ENCODE results near the gene CSNK1A1. TPM values are rescaled to one million over a fixed set of nuclear protein-coding genes. Genes with fewer than 3 reads are reported as not detected.

Gene CSNK1A1
- total and polyA plus RNA-seq, 2 of the 4 experiments (the other 2 are of a cell fraction): 140 to 419 TPM

DNA sequence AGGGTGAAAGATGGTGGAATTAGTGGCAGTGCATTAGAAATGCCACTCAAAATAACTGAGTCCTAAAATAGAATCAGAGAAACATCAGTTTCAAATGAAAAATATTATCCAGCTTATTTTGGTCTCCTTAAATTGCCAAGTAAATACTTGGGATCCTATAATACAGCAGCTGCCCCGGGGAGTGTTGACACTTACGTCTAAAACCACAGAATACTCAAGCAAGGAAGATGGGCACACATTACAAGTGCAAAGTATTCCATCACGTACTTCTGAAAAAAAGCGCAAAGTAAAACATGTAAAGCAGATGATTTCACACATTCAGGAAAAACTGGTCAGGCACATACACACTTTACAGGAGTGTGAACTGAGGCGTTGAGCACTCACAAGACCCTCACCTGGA, 27.7 kb upstream of the CSNK1A1 start:
- Histone ChIP-seq H3K9me1 (ENCODE audit: insufficient read depth, low read length) (peaks cover 4% of the 10 kb centered on the region), H3K4me2 (ENCODE audit: low read depth, low read length) (no peak overlapping the region), H4K20me1 (ENCODE audit: insufficient read depth, low read length) (no peaks in the 10 kb centered on the region), H3K9ac (ENCODE audit: low read depth, low read length) (no peak overlapping the region), H4K5ac (ENCODE audit: low read depth, low read length) (no peak overlapping the region), H3K4me1 (ENCODE audit: control insufficient read depth, insufficient read depth, low read length) (peaks cover 8% of the 10 kb centered on the region), H4K8ac (ENCODE audit: low read depth in 2 of 2, low read length in 2 of 2) (no peak overlapping the region), H2BK15ac (ENCODE audit: low read depth, low read length) (no peak overlapping the region), H3K4ac (ENCODE audit: low read depth, low read length) (no peak overlapping the region), H2BK5ac (ENCODE audit: low read depth, low read length, poor library complexity, severe bottlenecking) (no peak overlapping the region), H3K18ac (ENCODE audit: low read depth, low read length) (no peak overlapping the region), H2AK9ac (replicated peaks; ENCODE audit: low read depth, low read length, poor library complexity) (no peak overlapping the region), H2AFZ (replicated peaks; ENCODE audit: low read length, poor library complexity) (no peak overlapping the region), H2BK120ac (ENCODE audit: low read depth, low read length) (no peak overlapping the region), H2BK20ac (ENCODE audit: low read depth, low read length) (no peak overlapping the region), H3K36me3 (ENCODE audit: control insufficient read depth, insufficient read depth, low read length) (no peaks in the 10 kb centered on the region), H4K91ac (ENCODE audit: insufficient read depth, low read depth, low read length) (no peak overlapping the region), H2AK5ac (ENCODE audit: low read depth, low read length) (no peak overlapping the region), H3K14ac (replicated peaks; ENCODE audit: low read depth, low read length) (no peak overlapping the region), H3K4me3 (ENCODE audit: insufficient read depth, low read depth, low read length) (no peak overlapping the region), H3K9me3 (ENCODE audit: control insufficient read depth, insufficient read depth, low read length) (no peaks in the 10 kb centered on the region), H3K27me3 (ENCODE audit: control insufficient read depth, insufficient read depth, low read length) (no peaks in the 10 kb centered on the region), H3K56ac (ENCODE audit: extremely low read depth, insufficient read depth, low read length) (no peak overlapping the region), H3K27ac (ENCODE audit: insufficient read depth, low read length) (no peak overlapping the region), H3K23ac (ENCODE audit: low read depth, low read length) (no peak overlapping the region), H3K79me1 (ENCODE audit: low read depth in 1 of 2, low read length in 2 of 2) (no peaks in the 10 kb centered on the region; a peak in 1 of 4 replicates)
- in situ Hi-C loops (cut with MboI; ENCODE audit: low sequenced_read_pairs) (no loop called here), dilution Hi-C loops (cut with HindIII; ENCODE audit: low sequenced_read_pairs, unreplicated experiment) (no loop called here), intact Hi-C loops (cut with micrococcal nuclease) (no loop called here)
- no TSS peak for BruUV-seq (replicated peaks)
- 71% methylated on average over 4 of the region's 5 CpGs; no CpG with 5 or more reads in 1 of the 2 experiments for WGBS, 2 experiments (ENCODE audit: extremely low coverage in 2 of 2, insufficient read length in 1 of 2)
- no peak for ATAC-seq (ENCODE audit: low read depth)
- ChIA-PET CTCF (interaction anchor here (0.6 kb wide), 1 partner anchor 37 kb away, joined by 6 read pairs; no protein-coding TSS in a partner anchor), POLR2A (ENCODE audit: unreplicated experiment) (no interaction called here)
- DNase-seq: no peak
- TF ChIP-seq, protein P1, sequence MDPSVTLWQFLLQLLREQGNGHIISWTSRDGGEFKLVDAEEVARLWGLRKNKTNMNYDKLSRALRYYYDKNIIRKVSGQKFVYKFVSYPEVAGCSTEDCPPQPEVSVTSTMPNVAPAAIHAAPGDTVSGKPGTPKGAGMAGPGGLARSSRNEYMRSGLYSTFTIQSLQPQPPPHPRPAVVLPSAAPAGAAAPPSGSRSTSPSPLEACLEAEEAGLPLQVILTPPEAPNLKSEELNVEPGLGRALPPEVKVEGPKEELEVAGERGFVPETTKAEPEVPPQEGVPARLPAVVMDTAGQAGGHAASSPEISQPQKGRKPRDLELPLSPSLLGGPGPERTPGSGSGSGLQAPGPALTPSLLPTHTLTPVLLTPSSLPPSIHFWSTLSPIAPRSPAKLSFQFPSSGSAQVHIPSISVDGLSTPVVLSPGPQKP (IDR thresholded peaks at IDR 0.05; ENCODE audit: borderline replicate concordance, low read depth, low read length): no peak
- no peak for TF ChIP-seq RFX5 (IDR thresholded peaks at IDR 0.05; ENCODE audit: low read depth, low read length)
- TF ChIP-seq FOS (IDR thresholded peaks at IDR 0.05; ENCODE audit: low read depth, low read length): no peak
- TF ChIP-seq POLR2A (IDR thresholded peaks at IDR 0.05; ENCODE audit: low read depth, low read length): no peak
- no peak for TF ChIP-seq MXI1 (IDR thresholded peaks at IDR 0.05; ENCODE audit: borderline replicate concordance, low read depth, low read length)
- TF ChIP-seq CTCF (conservative IDR thresholded peaks at IDR 0.05; ENCODE audit: low read depth, low read length): no peak
- TF ChIP-seq USF2 (IDR thresholded peaks at IDR 0.05; ENCODE audit: low read depth, low read length): no peak
- no peak for TF ChIP-seq MAZ (IDR thresholded peaks at IDR 0.05; ENCODE audit: borderline replicate concordance, low read depth, low read length)
- TF ChIP-seq CEBPB (IDR thresholded peaks at IDR 0.05; ENCODE audit: low read depth, low read length): no peak
- no peak for TF ChIP-seq SMC3 (IDR thresholded peaks at IDR 0.05; ENCODE audit: low read depth, low read length)
- TF ChIP-seq NFE2L2 (IDR thresholded peaks at IDR 0.05; ENCODE audit: low read depth, low read length): no peak
- TF ChIP-seq CHD1 (IDR thresholded peaks at IDR 0.05; ENCODE audit: low read depth, low read length): no peak
- no peak for TF ChIP-seq MAFK (IDR thresholded peaks at IDR 0.05; ENCODE audit: low read depth, low read length)
